HuH-7.5 (cell line): ENCODE measurements around the gene CBFA2T3.
A peak's percentile ranks its signal among the peaks of the same experiment; 100 is the strongest.

ENCODE experiments used
- DNase-seq: peaks from one replicate; pipeline ENCODE4 v3.0.0; 2011; ENCODE audit warnings: low spot score

Gene CBFA2T3

DNA sequence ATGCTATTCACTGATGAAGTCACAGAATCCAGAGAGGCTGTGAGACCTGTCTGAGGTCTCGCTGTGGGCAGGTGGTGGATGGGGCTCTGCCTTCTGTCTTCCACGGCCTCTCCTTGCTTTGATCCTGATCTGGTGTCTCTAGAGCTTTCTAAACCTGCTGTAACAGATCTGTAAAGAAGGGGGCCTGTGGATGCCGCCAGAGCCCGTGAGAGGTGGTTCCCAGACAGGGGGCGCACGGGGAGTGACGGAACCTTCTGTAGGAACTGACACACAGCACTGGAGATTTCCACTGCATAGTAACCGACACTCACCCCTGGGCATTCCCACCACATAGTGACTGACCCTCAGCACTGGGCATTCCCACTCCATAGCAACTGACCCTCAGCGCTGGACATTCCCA lies 16.0 kb downstream of the CBFA2T3 start:
- no peak for DNase-seq

DNA sequence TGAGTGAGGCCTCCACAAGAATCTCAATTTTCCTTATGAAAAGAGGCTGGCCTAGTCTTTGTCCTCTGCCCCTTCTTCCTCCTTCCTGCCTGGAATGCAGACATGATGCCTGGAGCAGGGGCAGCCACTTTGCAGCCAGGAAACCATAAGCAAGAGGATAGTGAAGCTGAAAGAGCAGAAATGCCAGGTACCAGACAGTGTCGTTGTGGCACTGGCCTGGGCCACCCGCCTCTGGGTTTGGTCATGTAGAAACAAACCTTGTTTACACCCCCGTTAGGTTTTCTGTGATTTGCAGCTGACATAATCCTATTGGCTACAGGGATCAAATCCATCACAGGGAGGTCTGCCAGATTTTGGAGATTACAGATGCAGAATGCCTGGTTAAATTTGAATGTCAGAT lies 16.5 kb downstream of the CBFA2T3 start:
- DNase-seq: no peak

DNA sequence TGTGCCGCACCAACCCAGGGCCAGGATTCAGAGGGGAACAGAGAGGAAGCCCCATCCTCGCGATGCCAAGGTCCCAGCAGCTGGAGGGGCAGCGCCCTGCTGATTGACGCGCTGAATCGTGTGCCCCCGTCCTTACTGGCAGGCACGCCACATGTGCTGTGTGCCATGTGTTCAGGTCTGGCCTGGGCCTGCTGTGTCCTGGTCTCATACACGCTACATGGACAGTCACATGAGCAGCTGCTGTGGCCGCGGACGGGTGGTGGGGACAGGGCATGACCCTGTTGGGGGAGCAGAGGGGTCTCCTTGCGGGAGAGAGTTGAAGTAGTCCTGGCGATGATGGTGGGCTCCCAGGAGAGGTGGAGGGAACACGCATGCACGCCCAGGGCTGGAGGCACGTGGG lies 18.0 kb downstream of the CBFA2T3 start:
- no peak for DNase-seq

DNA sequence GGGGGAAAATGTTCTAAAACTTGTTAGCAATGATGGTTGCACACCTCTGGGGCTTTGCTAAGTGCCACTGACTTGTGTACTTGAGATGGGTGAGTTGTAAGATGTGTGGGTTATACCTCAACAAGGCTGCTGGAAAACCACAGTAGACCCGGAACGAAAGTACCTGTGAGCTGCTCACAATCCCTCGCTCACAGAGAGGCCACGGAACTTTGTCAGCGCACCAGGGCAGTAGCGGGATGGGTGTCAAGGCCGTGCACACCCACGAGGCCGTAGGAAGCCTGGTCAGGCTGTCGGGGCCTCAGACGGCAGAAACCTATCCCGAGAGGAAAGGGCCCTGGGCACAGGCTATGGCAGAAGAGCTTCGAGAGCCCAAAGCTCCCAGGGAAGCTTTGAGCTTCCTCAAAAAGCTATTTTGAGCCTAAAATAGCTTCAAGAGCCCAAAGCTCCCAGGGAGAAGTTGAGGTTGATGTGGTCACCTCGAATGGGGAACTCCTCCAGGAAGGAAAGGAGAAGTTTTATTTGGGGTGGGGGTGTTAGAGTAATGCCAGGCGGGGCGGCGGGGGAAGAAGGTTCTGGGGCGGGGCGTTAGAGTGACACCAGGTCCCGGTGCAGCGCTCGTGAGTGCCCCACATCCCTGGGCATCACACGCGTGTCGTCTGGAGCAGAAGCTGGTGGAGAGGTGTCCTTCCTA lies 19.0 kb downstream of the CBFA2T3 start:
- DNase-seq: no peak

DNA sequence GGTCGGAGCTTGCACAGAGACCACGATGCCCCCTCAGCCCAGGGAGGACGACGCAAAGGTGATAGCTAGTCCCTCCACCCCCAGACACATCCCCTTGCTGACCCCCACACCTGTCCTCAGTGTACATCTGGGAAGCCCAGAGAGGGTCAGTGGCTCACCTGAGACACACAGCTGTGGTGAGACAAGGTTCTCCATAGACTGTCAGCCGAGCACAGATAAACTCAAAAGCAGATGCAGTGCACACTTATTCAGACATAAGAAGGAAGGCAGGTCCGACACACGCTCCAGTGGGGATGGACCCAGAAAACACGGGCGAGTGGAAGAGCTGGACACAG lies 19.6 kb downstream of the CBFA2T3 start:
- no peak for DNase-seq

DNA sequence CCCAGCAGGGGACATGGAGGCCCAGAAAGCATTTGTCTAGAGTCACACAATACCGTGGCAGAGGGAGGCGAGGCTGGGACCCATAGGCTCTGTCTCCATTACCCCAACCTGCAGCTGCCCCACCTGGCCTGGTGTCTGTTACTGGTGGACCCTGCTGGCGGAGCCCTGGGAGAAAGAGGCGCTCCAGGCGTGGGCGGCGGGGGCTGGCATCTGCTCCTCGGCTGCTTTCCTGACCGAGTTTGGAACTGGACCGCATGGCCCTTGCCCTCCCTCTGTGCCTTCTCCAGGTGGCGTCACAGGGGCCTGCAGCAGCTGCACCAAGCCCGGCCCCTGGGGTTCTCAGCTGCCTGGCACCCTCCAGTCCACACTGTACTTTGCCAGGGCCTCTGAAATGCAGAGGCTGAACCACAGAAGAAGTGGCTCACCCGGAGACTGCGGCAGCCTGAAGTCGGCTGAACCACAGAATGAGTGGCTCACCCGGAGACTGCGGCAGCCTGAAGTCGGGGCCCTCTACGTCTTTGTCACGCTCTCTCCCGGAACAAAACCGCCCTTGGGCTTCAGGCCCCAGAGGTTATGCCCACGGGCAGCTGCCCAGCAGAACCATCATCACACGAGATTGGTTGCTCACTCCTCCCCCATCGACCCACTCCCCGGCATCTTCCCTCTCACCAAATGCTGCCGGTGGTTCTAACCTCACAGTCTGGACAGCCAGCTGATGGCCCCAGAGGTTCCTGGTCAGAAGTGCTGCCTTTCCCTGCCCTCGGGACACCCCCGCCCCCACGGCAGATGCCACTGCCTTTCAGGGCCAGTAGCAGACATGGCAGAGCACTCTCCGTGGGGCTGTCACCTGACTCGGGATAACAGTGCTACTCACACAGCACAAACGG lies 20.2 kb downstream of the CBFA2T3 start:
- no peak for DNase-seq

DNA sequence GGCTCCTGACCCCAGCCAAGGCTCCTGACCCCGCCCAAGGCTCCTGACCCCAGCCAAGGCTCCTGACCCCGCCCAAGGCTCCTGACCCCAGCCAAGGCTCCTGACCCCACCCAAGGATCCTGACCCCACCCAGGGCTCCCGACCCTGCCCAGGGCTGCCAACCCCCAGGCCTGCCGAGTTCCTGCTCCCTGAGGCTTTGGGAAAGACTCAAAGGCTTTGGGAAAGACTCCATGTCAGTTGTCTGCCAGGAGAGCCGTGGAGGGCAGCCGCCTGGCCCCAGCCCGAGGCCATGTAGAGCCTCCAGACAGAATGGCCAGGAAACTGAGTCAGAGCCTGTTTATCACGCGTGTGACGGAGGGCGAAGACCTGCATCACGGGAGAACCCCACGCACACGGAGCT lies 21.1 kb downstream of the CBFA2T3 start:
- no peak for DNase-seq

DNA sequence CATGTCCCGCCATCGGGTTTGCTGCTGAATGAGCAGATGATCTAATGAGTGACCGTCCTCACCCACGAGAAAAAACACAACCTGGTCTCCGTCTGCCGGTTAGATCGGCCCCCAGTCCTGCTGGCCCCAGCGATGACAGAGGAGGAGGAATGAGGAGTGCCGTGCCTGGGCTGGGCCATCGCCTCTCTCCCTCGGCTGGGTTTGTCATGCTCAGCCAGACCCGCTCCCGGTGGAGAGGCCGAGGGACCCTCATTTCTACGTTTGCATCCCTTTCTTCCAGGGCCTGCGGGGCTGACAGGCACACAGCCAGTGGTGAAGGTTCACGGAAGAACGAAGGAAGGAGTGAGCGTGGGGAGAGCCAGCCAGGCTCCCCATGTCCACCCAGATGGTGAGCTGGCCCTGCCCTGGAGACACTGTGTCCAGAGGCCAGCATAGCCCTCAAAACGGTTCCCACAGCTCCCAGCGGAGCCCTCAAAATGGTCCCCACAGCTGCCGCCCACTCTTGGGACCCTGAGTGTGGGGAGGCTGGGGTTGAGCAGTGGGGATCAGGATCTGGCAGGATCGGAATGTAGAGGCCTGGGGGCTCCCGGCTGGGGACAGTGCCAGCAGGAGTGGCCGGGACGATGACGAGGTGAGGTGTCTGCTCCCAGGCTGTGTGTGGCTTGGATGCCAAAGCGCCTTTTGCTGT lies 23.9 kb downstream of the CBFA2T3 start:
- DNase-seq: no peak

DNA sequence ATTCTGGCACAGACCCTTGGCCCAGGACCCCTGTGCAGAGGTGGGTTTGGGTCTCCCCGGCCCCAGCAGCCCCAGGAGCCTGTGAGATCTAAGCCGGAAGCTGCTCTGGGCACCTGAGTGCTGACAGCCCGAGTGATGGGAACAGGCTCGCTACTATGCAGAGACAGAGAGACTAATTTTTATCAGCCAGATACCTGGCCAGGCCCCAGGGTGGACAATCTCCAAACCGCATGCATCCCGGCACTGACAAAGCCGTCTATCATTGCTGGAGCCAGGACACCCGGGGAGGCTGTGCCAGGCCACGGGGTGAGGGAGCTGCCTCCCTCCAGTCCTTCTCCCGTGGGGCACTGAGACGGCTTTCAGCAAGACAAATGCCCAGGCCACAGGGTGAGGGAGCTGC lies 25.0 kb downstream of the CBFA2T3 start:
- no peak for DNase-seq

DNA sequence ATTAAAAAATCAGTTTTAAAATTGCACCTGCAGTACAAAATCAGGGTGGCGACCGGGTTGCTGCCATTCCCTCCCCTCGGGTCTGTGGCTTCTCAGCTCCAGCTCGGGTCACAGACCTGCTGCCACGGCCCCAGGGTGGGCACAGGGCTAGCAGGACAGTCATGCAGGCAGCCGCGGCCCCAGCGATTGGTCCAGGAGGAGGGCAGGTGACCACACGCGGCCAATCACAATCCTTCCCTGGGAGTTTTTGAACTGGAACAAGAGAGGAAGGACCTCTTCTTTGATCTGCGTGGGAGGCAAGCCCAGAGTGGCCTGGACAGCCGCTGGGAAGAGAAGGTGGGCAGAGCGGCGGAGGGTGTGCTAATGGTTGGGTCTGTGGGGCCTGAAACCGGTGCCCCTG lies 25.5 kb downstream of the CBFA2T3 start:
- DNase-seq: no peak

DNA sequence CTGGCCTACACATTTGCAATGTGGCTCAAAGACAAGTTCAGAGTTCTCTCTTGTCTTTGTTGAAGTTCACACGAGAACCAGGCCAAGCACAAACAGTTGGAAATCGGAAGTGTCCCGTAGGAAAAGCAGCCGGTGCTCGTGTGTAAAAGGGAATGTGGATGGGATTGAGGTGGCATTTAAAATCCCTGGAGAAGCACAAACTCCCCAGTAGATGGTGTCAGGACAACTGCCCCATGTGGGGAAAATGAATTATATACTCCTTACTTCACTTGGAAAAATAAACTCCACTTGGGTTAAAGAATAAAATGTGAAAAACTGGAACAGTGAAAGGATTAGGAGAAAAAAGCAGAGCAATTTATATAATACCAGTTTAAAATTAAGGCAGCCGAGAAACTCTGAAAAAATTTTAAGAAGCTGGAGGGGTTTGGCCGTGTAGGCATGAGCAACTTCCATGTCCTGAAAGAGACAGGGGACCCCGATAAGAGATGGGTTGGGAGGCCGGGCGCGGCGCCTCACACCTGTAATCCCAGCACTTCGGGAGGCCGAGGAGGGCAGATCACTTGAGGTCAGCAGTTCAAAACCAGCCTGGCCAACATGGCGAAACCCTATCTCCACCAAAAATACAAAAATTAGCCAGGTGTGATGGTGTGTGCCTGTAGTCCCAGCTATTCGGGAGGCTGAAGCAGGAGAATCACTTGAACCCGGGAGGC lies 28.1 kb downstream of the CBFA2T3 start:
- no peak for DNase-seq

DNA sequence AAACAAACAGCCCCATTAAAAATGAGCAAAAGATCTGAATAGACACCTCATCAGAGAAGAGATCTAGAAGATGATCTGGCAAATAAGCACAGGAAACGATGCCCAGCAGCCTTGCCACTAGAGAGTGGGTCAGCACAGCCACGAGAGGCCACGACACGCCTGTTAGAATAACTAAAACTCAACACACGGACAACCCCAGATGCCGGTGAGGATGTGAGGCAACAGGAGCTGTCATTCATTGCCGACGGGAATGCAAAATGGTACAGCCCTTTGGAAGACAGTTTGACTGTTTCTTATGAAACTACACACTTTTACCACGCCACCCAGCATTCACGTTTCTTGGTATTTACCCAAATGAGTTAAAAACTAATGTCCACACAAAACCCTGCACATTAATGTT lies 31.5 kb downstream of the CBFA2T3 start:
- no peak for DNase-seq

DNA sequence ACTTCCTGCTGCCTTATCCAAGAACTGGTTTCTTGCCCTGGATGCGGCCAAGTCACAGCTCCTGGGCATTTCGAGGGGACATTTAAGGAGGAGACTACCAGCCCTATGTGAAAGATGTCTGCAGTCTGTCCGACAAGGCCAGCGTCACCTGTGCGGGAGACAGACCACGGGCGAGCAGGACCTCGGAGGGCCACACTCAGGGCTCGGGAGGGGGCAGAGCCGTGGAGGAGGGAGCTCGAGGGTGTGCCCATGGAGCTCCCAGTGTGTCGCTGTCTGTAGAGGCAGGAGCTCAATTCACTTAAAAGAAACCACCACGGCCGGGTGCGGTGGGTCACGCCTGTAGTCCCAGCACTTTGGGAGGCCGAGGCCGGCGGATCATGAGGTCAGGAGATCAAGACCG lies 33.3 kb downstream of the CBFA2T3 start:
- no peak for DNase-seq

DNA sequence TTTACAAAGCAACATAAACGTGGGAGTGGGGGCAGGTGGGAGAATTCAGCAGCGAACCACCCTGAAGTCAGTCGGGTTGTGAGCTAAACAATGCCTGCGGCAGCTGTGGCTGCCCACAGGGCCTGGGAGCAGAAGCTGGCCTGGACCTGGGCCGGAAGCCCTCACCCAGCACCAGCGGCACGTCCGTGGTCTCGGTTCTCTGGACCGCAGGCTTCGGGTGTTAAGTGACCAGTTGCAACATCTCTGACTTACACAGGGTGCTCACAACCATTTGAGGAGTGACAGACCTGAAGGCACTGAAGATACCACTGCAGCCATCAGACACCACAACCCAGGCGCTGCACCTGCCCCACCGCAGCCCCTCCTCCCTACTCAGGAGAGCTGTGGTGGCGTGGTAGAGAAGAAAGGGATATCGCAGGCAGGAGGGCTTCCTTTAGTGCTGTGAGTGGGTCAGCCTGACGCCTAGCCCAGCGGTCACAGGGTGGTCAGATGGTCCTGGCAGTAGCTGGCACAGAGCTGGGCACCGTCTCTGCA lies 33.8 kb downstream of the CBFA2T3 start:
- no peak for DNase-seq

DNA sequence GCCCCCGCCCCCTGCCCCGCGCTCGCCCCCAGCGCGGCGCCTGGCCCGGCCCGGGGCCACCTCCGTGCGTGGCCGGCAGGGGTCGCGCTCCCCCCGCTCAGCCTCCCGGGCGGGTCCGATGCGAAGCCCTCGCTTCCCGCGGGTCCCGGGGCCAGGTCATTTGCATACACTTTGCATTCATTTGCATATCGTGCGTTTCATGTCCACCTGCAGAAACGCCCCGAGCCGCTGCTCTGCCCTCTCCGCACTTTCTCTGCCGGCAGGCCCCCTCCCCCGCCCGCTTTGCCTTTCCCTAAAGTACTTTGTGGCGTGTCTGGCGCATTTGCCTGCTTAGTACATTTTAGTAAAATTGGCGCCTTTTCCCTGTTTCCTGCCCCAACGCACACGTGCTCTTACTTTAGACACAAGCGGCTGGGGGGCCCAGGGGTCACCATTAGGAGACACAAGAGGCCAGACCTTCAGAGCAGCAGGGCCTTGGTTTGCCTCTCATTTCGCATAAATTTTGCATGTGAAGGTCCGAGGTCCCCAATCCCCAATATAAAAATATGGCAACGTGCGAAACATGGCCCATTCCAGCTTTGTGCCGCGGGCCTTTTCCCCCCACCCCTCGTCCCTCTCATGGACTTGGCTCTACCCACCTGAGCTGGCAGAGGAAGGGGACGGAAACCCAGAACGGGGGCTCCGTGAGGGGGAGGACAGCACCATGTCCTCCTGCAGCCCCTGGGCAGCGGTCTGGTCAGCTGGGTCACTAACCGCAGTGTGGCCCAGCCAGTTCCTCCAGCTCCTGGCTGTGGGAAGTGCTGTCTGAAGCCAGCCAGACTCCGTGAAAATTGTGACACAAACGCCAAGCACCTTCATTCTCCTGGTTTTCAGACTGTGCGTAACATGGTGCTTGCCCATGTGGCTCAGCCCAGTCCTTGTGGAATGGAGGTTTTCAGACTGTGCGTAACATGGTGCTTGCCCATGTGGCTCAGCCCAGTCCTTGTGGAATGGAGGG lies 34.8 kb downstream of the CBFA2T3 start:
- DNase-seq: peak; percentile 87

DNA sequence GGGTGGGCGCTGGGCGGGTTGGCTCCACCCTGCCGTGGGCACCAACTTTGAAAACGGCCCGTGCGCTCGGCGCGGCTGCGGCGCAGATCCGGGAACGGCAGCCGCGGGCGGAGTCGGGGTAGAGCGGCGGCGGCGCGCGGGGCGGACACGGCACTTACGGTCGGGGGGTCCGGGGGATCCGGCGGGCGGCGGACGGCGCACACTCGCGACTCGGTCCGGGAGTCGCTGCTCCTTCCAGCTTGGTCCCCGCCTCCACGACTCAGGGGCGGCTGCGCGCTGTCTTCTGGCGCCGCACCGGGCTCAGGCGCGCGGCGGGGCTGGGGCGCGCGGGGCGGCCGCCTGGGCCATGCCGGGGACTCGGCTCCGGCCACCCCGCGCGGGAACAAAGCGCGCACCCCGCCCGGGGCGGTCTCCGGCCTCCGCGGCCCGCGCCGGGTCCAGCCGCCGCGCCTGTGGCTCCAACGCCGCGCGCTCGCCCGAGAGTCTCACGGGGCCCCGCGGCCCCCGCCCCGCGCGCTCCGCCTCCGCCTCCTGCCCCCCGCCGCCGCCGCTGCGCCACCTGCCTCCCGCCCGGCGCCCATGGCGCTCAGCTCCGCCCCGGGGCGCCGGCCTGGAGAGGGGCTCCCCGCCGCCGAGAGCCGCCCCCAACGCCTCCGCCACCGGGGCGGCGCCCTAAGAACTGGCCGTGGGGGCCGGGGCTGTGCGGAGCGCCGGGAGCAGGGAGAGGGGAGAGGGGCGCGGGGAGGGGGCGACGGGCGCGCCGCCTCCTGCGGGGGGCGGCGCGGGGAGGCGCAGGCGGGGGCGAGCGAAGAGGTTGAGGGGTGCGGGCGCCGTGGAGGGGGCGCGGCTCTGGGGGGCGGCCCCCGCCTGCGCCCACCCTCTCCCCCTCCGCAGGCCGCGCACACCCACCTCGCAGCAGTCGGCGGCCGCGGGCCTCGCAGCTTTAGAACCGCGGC lies 35.9 kb downstream of the CBFA2T3 start:
- DNase-seq: no peak

DNA sequence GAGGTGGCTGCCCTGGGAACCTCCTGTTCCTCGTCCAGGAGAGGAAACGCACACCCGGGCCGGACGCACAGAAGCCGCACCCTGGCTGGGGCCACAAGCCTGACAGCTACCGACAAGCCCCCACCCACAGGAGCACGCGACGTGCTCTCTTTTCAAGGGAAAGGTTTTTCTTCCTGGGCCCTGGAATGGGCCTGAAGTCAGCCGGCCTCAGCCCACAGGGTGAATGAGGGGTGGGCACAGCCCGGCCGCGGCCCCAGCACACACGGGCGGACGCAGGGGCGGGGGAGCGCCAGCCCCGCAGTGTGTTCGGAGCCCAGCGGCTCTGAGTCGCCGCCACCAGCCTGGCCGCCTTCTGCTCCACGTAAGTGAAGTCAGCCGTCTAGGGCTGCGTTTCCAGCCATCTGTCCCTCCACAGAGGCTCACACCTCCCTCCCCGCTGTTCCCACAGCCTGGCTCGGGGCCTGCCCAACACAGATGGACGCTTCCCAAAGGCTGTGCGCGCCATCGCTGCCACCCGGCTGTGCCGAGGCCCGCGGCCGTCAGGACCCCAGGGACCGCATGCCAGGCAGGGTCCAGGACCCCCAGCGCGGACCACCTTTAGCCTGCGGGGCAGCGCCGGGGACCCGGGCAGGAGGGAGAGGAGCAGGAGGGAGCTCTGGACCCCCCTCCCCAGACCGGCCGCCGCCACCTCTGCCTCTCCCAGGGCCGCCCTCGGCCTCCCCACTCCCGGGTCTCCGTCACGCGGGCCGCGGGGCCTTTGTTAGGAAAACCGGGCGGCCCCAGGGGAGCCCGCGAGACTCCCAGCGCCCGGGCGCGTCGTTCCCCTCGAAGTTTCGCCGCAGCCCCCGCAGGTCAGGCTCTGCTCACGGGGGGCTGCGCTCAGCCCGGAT lies 36.8 kb downstream of the CBFA2T3 start:
- no peak for DNase-seq

DNA sequence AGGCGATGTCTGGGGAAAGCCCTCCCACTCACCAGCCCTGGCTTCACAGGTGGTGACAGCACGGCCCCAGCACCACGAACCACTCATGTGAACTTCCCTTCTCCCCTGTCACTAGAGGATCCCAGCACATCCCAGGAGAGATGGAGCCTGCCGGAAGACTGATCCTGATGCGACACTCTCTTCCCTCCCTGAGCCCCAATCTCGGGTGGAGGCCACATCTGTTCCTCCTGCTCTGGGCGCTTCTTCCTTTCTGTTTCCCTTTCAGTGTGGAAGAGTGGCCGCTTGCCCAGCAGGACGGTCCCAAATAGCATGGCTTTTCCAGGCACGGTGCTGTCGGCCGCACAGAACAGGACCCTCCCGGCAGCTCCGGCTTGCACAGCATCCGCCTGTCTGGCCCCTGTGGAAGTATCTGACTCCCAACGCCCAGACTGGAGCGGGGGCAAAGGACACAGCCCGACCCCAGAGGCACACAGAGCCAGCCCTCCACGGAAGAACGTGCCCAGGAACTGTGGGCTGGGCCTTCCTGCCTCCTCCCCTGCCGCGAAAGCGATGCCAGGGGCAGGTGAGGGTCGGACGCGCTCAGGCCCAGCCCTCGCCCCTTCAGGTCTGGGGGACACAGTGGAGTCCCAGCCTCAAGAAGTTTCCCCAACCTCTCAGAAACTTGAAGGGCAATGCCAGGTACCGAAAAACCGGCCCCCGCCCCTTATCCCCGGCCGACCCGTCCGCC lies 37.6 kb downstream of the CBFA2T3 start:
- no peak for DNase-seq
